Measurements from ENCODE around the gene SERTAD3. TPM values are rescaled to one million over a fixed set of nuclear protein-coding genes. Genes with fewer than 3 reads are reported as not detected.
A peak's percentile ranks its signal among the peaks of the same experiment; 100 is the strongest.
"Not testable (repeated sequence)": the region's sequence is repeated elsewhere in the genome, so short reads cannot be mapped to it uniquely, and the experiment has no call there.

SERTAD3 gene
- polyA plus RNA-seq, 1 donor: 32.5 TPM

DNA sequence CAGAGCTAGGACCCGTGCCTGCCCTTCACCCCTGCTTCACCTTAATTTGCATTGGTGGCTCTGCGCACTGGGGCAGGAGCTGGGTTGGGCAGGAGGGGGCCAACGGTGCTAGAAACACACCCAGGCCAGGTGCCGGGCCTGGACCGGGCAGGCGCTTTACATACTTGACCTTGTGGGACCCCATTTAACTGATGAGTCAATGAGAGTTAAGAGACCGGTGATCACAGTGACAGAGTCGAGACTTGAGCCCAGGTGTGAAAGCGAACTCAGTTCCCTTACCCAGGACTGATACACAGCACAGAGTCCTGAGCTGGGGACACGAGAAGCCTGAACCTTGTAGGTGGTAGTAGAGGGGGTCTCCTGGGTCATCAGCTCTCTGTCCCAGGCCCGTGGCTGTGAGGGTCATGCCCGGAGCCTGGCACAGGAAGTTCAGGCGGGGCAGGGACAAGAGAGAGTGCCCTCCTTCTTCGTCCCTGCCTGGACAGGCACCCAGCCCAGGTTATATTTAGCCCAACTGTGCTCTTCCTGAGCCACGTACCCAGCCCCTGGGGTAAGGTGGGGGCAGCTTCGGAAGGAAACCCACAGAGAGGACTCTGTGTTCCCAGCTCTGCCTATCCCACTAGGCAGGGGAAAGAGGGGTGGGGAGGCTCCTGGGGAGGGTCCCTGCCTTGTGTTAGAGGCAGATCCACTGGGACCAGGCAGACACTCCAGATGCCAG is 32.9 kb downstream of the SERTAD3 start:
- no peaks in the 10 kb centered on the region for H3K9me3 ChIP-seq (ENCODE audit: control insufficient read depth, low read depth, low read length)
- no peak overlapping the region for H3K27ac ChIP-seq (ENCODE audit: low read length)
- no peak for DNase-seq
- H3K36me3 ChIP-seq (ENCODE audit: control insufficient read depth, insufficient read depth, low read length): no peaks in the 10 kb centered on the region
- H3K4me1 ChIP-seq (ENCODE audit: control insufficient read depth, insufficient read depth, low read length): peaks cover 18% of the 10 kb centered on the region
- no peaks in the 10 kb centered on the region for H3K27me3 ChIP-seq (ENCODE audit: control insufficient read depth, insufficient read depth, low read length)
- WGBS (ENCODE audit: insufficient coverage, low lambda C conversion rate): no CpG with 5 or more reads among the region's 16 CpGs
- no peak overlapping the region for H3K4me3 ChIP-seq (ENCODE audit: low read length)

- Histone ChIP-seq H3K9me3 (ENCODE audit: control insufficient read depth, low read depth, low read length) (no peaks in the 10 kb centered on the region), H3K27me3 (ENCODE audit: control insufficient read depth, insufficient read depth, low read length) (no peaks in the 10 kb centered on the region), H3K36me3 (ENCODE audit: control insufficient read depth, insufficient read depth, low read length) (no peaks in the 10 kb centered on the region), H3K27ac (ENCODE audit: low read length) (no peak overlapping the region), H3K4me1 (ENCODE audit: control insufficient read depth, insufficient read depth, low read length) (peaks cover 13% of the 10 kb centered on the region), H3K4me3 (ENCODE audit: low read length) (no peak overlapping the region)
- WGBS (ENCODE audit: insufficient coverage, low lambda C conversion rate): no CpG with 5 or more reads among the region's 9 CpGs
- no peak for DNase-seq
Observed at GRCh38 chr19:40410030-40410389, 34.1 kb downstream of the SERTAD3 start.

DNA sequence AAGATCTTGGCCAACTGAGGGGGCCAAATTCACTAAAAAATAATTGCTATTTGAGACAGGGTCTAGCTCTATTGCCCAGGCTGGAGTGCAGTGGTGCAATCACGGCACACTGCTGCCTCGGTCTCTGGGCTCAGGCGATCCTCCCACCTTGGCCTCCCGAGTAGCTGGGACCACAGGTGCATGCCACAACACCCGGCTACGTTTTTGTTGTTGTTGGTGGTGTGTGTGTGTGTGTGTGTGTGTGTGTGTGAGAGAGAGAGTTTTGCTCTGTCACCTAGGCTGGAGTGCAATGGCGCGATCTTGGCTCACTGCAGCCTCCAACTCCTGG is 35.6 kb downstream of the SERTAD3 start:
- H3K27me3 ChIP-seq (ENCODE audit: control insufficient read depth, insufficient read depth, low read length); DNase-seq; H3K27ac ChIP-seq (ENCODE audit: low read length); H3K4me3 ChIP-seq (ENCODE audit: low read length); H3K9me3 ChIP-seq (ENCODE audit: control insufficient read depth, low read depth, low read length); H3K36me3 ChIP-seq (ENCODE audit: control insufficient read depth, insufficient read depth, low read length): not testable (repeated sequence)
- peaks cover 13% of the 10 kb centered on the region for H3K4me1 ChIP-seq (ENCODE audit: control insufficient read depth, insufficient read depth, low read length)
- WGBS (ENCODE audit: insufficient coverage, low lambda C conversion rate): no CpG with 5 or more reads among the region's 8 CpGs

GRCh38 chr19:40407714-40408597 is 36.2 kb downstream of the SERTAD3 start:
- WGBS (ENCODE audit: insufficient coverage, low lambda C conversion rate): no CpG with 5 or more reads among the region's 22 CpGs
- Histone ChIP-seq H3K36me3 (ENCODE audit: control insufficient read depth, insufficient read depth, low read length) (no peaks in the 10 kb centered on the region), H3K4me3 (ENCODE audit: low read length) (no peak overlapping the region), H3K9me3 (ENCODE audit: control insufficient read depth, low read depth, low read length) (peaks cover 6% of the 10 kb centered on the region), H3K4me1 (ENCODE audit: control insufficient read depth, insufficient read depth, low read length) (peaks cover 17% of the 10 kb centered on the region), H3K27me3 (ENCODE audit: control insufficient read depth, insufficient read depth, low read length) (no peaks in the 10 kb centered on the region), H3K27ac (ENCODE audit: low read length) (no peak overlapping the region)
- DNase-seq: no peak

DNA sequence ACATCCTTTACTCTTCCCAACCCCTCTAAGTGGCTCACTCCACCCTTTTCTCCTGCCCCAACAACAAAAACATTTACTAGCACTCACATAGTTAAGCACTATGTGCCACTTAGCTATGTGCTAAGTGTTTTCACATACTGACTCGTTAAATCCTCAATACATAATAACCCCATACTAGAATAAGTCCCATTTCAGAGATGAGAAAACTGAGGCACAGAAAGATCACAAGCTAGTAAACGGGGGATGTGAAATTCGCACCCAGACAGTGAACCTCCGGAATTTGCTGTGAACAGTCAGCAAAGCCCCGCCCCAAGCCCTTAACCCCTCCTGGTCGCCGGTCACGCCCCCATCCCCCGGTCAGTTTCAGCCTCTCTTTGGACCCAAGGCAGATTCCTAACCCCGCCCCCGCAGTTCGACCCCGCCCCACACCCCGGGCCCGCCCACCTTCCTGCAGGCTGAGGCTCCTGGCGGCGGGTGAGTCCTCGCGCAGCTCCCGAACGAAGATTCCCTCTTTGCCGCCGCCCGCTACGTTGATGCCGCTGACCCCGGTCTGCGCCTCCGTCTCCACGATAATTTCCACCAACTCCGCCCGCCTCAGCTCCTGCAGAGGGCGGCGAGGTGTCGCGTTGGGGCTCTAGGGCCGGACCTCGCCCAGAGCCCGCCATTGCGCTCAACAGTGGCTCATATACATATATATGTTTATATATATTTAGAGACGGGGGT is 40.7 kb downstream of the SERTAD3 start:
- H3K4me1 ChIP-seq (ENCODE audit: control insufficient read depth, insufficient read depth, low read length): peaks cover 15% of the 10 kb centered on the region
- H3K4me3 ChIP-seq (ENCODE audit: low read length): peak overlapping the region; percentile 71
- no peaks in the 10 kb centered on the region for H3K27me3 ChIP-seq (ENCODE audit: control insufficient read depth, insufficient read depth, low read length)
- peak overlapping the region; percentile 89 for H3K27ac ChIP-seq (ENCODE audit: low read length)
- no CpG with 5 or more reads among the region's 41 CpGs for WGBS (ENCODE audit: insufficient coverage, low lambda C conversion rate)
- H3K9me3 ChIP-seq (ENCODE audit: control insufficient read depth, low read depth, low read length): peaks cover 8% of the 10 kb centered on the region
- no peaks in the 10 kb centered on the region for H3K36me3 ChIP-seq (ENCODE audit: control insufficient read depth, insufficient read depth, low read length)
- DNase-seq: peak; percentile 83 to 86

- no CpG with 5 or more reads among the region's 3 CpGs for WGBS (ENCODE audit: insufficient coverage, low lambda C conversion rate)
- no peak for DNase-seq
- Histone ChIP-seq H3K9me3 (ENCODE audit: control insufficient read depth, low read depth, low read length) (peaks cover 10% of the 10 kb centered on the region), H3K27ac (ENCODE audit: low read length) (no peak overlapping the region), H3K4me3 (ENCODE audit: low read length) (no peak overlapping the region), H3K4me1 (ENCODE audit: control insufficient read depth, insufficient read depth, low read length) (peaks cover 21% of the 10 kb centered on the region), H3K27me3 (ENCODE audit: control insufficient read depth, insufficient read depth, low read length) (no peaks in the 10 kb centered on the region), H3K36me3 (ENCODE audit: control insufficient read depth, insufficient read depth, low read length) (no peaks in the 10 kb centered on the region)
Observed at GRCh38 chr19:40400559-40400958, 43.6 kb downstream of the SERTAD3 start.

GRCh38 chr19:40398417-40399131 is 45.6 kb downstream of the SERTAD3 start:
- WGBS (ENCODE audit: insufficient coverage, low lambda C conversion rate): 0% methylated on average over 1 of the region's 49 CpGs
- peak overlapping the region; percentile 23 for H3K4me3 ChIP-seq (ENCODE audit: low read length)
- DNase-seq: peak; percentile 67 to 73
- no peaks in the 10 kb centered on the region for H3K36me3 ChIP-seq (ENCODE audit: control insufficient read depth, insufficient read depth, low read length)
- peaks cover 5% of the 10 kb centered on the region for H3K9me3 ChIP-seq (ENCODE audit: control insufficient read depth, low read depth, low read length)
- peak overlapping the region; percentile 20 for H3K27ac ChIP-seq (ENCODE audit: low read length)
- H3K27me3 ChIP-seq (ENCODE audit: control insufficient read depth, insufficient read depth, low read length): no peaks in the 10 kb centered on the region
- H3K4me1 ChIP-seq (ENCODE audit: control insufficient read depth, insufficient read depth, low read length): peaks cover 21% of the 10 kb centered on the region

DNA sequence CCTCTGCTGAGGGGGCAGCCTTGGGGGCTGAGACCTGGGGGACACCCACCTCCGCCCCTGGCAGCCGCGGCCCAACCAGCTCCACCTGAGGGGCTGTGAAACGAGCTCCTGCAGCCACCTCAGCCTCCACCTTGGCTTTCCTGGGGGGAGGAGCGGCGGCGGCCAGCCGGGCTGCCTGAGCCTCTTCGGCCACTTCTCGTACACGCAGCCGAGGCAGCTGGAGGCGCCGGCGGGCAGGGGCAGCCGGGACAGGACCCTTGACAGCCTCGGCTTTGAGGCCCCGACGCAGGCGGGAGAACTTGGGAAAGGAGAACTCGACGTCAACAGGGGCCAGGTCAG is 46.6 kb downstream of the SERTAD3 start:
- no peaks in the 10 kb centered on the region for H3K27me3 ChIP-seq (ENCODE audit: control insufficient read depth, insufficient read depth, low read length)
- no CpG with 5 or more reads among the region's 22 CpGs for WGBS (ENCODE audit: insufficient coverage, low lambda C conversion rate)
- no peak overlapping the region for H3K4me3 ChIP-seq (ENCODE audit: low read length)
- H3K27ac ChIP-seq (ENCODE audit: low read length): no peak overlapping the region
- no peaks in the 10 kb centered on the region for H3K36me3 ChIP-seq (ENCODE audit: control insufficient read depth, insufficient read depth, low read length)
- no peak for DNase-seq
- peaks cover 5% of the 10 kb centered on the region for H3K9me3 ChIP-seq (ENCODE audit: control insufficient read depth, low read depth, low read length)
- peaks cover 17% of the 10 kb centered on the region for H3K4me1 ChIP-seq (ENCODE audit: control insufficient read depth, insufficient read depth, low read length)

DNA sequence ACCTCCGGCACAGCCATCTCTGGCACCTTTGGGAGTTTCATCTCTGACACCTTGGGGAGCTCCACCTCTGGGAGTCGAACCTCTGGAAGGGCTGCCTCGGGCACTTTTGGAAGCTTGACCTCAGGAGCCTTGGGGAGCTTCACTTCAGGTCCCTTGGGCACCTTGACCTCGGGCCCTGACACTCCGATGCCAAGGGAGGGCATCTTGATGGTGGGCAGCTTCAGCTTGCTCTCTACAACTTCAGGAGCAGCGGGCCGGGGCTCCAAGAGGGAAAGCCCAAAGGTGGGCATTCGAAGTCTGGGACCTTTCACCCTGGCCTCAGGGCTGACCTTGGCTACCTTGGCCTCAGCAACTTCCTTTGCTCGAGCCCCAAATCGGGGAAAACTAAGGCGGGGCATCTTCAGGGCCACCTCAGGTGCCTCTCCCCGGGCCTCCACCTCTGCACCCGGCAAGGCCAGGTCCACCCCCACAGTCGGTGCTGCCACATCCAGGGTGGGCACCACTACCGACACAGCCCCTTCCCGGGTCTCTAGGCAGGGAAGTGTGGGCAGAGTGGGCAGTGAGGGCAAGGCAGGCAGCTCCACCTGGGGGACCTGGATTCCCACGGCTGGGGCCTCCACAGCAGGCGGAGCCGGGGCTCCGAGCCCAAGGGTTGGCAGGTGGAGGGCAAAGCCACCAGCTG is 47.1 kb downstream of the SERTAD3 start:
- peaks cover 17% of the 10 kb centered on the region for H3K4me1 ChIP-seq (ENCODE audit: control insufficient read depth, insufficient read depth, low read length)
- no peaks in the 10 kb centered on the region for H3K27me3 ChIP-seq (ENCODE audit: control insufficient read depth, insufficient read depth, low read length)
- no peaks in the 10 kb centered on the region for H3K36me3 ChIP-seq (ENCODE audit: control insufficient read depth, insufficient read depth, low read length)
- DNase-seq: no peak
- no CpG with 5 or more reads among the region's 20 CpGs for WGBS (ENCODE audit: insufficient coverage, low lambda C conversion rate)
- no peak overlapping the region for H3K27ac ChIP-seq (ENCODE audit: low read length)
- no peak overlapping the region for H3K4me3 ChIP-seq (ENCODE audit: low read length)
- H3K9me3 ChIP-seq (ENCODE audit: control insufficient read depth, low read depth, low read length): peaks cover 5% of the 10 kb centered on the region

Data from large intestine (tissue), 3 donors.